HG03280 (cell line): ENCODE results near the gene MUS81.
"Not testable (repeated sequence)": the region's sequence is repeated elsewhere in the genome, so short reads cannot be mapped to it uniquely, and the experiment has no call there.

Experiments used
- ATAC-seq: cut with Tn5 transposase; IDR thresholded peaks from one replicate; pipeline ENCODE4 v1.9.1; 2021; ENCODE audit warnings: mild to moderate bottlenecking, moderate library complexity; ENCODE audit not compliant: unreplicated experiment

Gene MUS81

GRCh38 chr11:65890324-65891218 lies 30.3 kb downstream of the MUS81 start, which contains the start of gene CCDC85B:
Gene CCDC85B (plus strand): TSS chr11:65890673. CDS start chr11:65890784, 111 bp downstream.
- ATAC-seq, result peak; percentile 62

- ATAC-seq, result no peak
Measured at GRCh38 chr11:65891219-65892136, 31.2 kb downstream of the MUS81 start.

- not testable (repeated sequence) for ATAC-seq
Measured at GRCh38 chr11:65892137-65892540, 31.9 kb downstream of the MUS81 start.

- ATAC-seq, result no peak
Measured at GRCh38 chr11:65892661-65893317, 32.6 kb downstream of the MUS81 start.

- ATAC-seq, result no peak
Measured at GRCh38 chr11:65894034-65894591, 33.9 kb downstream of the MUS81 start.

GRCh38 chr11:65895482-65895981 lies 35.3 kb downstream of the MUS81 start:
- ATAC-seq, result no peak

GRCh38 chr11:65896034-65896999 lies 36.1 kb downstream of the MUS81 start:
- ATAC-seq, result no peak

GRCh38 chr11:65897020-65897471 lies 36.8 kb downstream of the MUS81 start:
- no peak for ATAC-seq

GRCh38 chr11:65898656-65899355 lies 38.6 kb downstream of the MUS81 start:
- ATAC-seq, result no peak

- peak; percentile 11 for ATAC-seq
Measured at GRCh38 chr11:65899356-65900124, 39.3 kb downstream of the MUS81 start.

GRCh38 chr11:65900125-65900898 lies 40.1 kb downstream of the MUS81 start, which contains the start of gene FOSL1:
Gene FOSL1 (minus strand): TSS chr11:65900388. CDS start chr11:65900339, 49 bp downstream.
- ATAC-seq, result peak; percentile 74

GRCh38 chr11:65900899-65901180 lies 40.6 kb downstream of the MUS81 start:
- ATAC-seq, result no peak

- no peak for ATAC-seq
Measured at GRCh38 chr11:65903068-65903481, 42.8 kb downstream of the MUS81 start.

- no peak for ATAC-seq
Measured at GRCh38 chr11:65903715-65904114, 43.5 kb downstream of the MUS81 start.

- no peak for ATAC-seq
Measured at GRCh38 chr11:65906602-65907001, 46.4 kb downstream of the MUS81 start.

- no peak for ATAC-seq
Measured at GRCh38 chr11:65907878-65908277, 47.6 kb downstream of the MUS81 start.
